Measurements from ENCODE around the gene TAF15. TPM values are rescaled to one million over a fixed set of nuclear protein-coding genes. Genes with fewer than 3 reads are reported as not detected.

TAF15 gene
- total RNA-seq, 1 experiment from 2014 or later = 20.3 TPM

- peak; percentile 64 for DNase-seq (ENCODE audit: low spot score)
These were observed 20.6 kb upstream of the TAF15 start for GRCh38 chr17:35788477-35789368.

GRCh38 chr17:35790841-35791240 is 18.4 kb upstream of the TAF15 start:
- DNase-seq (ENCODE audit: low spot score) = peak; percentile 27

GRCh38 chr17:35791681-35792350 is 17.5 kb upstream of the TAF15 start:
- DNase-seq (ENCODE audit: low spot score) = no peak

- DNase-seq (ENCODE audit: low spot score) = no peak
These were observed 16.0 kb upstream of the TAF15 start for GRCh38 chr17:35793257-35793656.

GRCh38 chr17:35795007-35795870 is 14.0 kb upstream of the TAF15 start, which contains the start of gene MMP28:
TSS of gene MMP28 (minus strand) at chr17:35795641. CDS start at chr17:35795377, 264 bp downstream.
- peak; percentile 21 for DNase-seq (ENCODE audit: low spot score)

GRCh38 chr17:35795871-35796265 is 13.4 kb upstream of the TAF15 start:
- DNase-seq (ENCODE audit: low spot score) = no peak

GRCh38 chr17:35796942-35797341 is 12.3 kb upstream of the TAF15 start:
- DNase-seq (ENCODE audit: low spot score) = no peak

- DNase-seq (ENCODE audit: low spot score) = no peak
These were observed 11.9 kb upstream of the TAF15 start for GRCh38 chr17:35797370-35797769.

GRCh38 chr17:35797918-35798317 is 11.4 kb upstream of the TAF15 start:
- no peak for DNase-seq (ENCODE audit: low spot score)

- peak; percentile 85 for DNase-seq (ENCODE audit: low spot score)
These were observed 9.3 kb upstream of the TAF15 start for GRCh38 chr17:35799942-35800341.

GRCh38 chr17:35801583-35802224 is 7.6 kb upstream of the TAF15 start:
- DNase-seq (ENCODE audit: low spot score) = no peak

GRCh38 chr17:35804658-35805192 is 4.6 kb upstream of the TAF15 start:
- DNase-seq (ENCODE audit: low spot score) = peak; percentile 94

- DNase-seq (ENCODE audit: low spot score) = peak; percentile 43
These were observed 1.7 kb upstream of the TAF15 start for GRCh38 chr17:35807371-35808144.

GRCh38 chr17:35808240-35808961 is 883 bp upstream of the TAF15 start:
- DNase-seq (ENCODE audit: low spot score) = no peak

GRCh38 chr17:35809855-35810461 is 674 bp downstream of the TAF15 start:
- DNase-seq (ENCODE audit: low spot score) = peak; percentile 44

- DNase-seq (ENCODE audit: low spot score) = no peak
These were observed 2.5 kb downstream of the TAF15 start for GRCh38 chr17:35811759-35812158.

- no peak for DNase-seq (ENCODE audit: low spot score)
These were observed 3.2 kb downstream of the TAF15 start for GRCh38 chr17:35812456-35812855.

- no peak for DNase-seq (ENCODE audit: low spot score)
These were observed 7.4 kb downstream of the TAF15 start for GRCh38 chr17:35816723-35817122.

GRCh38 chr17:35817196-35817595 is 7.9 kb downstream of the TAF15 start:
- DNase-seq (ENCODE audit: low spot score) = no peak
